Activated CD4-positive, alpha-beta T cell treated with anti-CD3 and anti-CD28 coated beads, Interleukin-2, amount 50 U/mL, for 24 hours (primary cell): ENCODE measurements around the gene GPC5.

Source experiments
- DNase-seq, 2 donors: peaks; one replicate each; pipeline ENCODE4 v3.0.0-alpha.2; 2020; ENCODE audit warnings: low read depth in 1 of 2, low spot score in 1 of 2

Gene GPC5

DNA sequence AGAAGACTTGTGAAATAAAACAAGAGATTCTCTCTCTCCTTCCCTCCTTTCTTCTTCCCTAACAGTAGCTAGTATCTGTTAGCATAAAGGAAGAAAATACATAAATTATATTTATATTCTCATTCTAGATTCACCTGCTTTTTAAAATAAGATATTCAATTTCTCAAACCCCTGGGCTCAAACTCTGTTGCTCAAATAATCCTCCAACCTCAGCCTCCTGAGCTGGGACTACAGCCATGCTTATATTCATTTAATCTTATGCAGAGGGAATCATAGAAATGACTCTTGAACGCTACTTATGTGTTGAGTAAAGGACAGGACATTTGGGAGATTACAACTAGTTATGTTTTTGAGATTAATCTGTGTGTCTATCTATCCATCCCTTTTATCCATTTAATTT is 56.2 kb downstream of the GPC5 start:
- no peak for DNase-seq

- DNase-seq: no peak
Observed at GRCh38 chr13:91456837-91457236, 58.4 kb downstream of the GPC5 start.

DNA sequence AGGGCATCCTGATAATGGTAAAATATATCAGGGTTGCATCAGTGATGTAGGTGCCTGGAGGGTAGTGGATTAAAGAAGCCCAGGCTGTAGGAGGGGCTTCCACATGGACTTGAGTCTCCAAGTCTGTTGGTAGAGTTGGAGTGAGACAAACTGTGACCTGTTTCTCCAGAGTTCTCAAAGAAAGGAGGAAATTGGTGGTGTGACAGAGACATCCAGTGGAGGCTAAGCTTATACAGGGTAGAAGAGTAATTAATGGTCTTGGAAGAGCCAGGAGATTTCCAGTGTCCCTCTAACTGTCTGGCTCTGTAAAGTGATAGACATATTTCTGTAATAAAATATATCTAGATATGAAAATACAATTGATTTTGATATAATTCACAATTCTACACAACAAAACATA is 61.1 kb downstream of the GPC5 start:
- no peak for DNase-seq

GRCh38 chr13:91464336-91464735 is 65.9 kb downstream of the GPC5 start:
- DNase-seq: no peak

DNA sequence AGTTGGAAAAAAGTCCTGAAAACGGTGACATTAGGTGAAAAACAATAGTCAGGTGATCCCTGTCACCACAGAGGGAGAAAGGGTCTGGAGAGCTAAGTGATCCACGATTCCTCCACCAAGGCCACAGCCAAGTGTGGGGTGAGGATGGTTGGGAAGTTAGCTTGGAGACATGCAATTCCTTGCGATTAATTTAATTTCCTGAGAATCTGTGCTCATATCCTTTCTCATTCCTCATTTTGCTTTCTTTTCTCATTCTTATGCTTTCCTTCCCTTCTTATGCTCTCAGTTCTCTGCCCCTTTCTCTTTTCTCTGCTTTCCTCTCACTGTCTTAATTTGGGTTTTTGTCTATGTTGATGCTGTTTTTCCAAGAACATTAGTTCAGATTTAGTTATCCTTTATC is 68.8 kb downstream of the GPC5 start:
- DNase-seq: no peak

DNA sequence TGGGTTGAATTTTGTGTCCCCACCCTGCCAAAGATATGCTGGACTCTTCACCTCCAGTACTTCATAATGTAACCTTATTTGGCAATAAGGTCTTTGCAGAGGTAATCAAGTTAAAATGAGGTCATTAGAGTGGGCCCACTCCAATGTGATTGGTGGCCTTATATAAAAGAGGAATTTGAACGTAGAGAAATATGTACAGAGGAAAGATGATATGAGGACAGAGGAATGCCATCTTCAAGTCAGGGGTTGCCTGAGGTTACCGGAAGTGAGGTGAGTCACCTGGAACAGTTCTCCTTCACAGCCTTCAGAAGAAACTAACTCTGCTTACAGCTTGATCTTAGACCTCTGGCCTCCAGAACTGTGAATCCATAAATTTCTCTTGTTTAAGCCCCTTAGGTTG is 69.9 kb downstream of the GPC5 start:
- DNase-seq: no peak

DNA sequence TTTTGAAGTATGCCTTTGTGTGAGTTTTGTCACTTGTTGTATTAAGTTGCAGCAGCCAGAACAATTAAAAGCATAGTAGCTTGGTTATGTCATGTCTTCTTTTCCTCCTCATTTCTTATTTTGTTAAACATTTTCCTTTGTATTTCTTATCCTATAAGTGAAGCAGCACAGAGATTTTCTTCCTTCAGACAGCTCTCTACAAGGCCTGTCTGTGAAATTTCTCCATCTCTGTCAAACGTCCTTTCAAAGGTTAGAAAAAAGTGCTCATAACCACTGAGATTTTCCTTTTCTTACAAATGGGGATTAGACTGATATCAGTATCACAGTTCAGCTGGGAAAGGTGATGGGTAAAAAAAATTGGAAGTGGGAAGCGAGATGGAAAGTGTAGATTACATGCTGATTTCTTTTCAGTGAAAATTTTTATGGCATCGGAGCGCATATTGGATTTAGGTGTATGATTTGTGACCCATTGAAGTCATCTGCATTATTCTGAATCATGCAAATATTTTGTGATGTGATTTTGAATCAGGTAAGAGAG is 71.7 kb downstream of the GPC5 start:
- no peak for DNase-seq

GRCh38 chr13:91470681-91471080 is 72.3 kb downstream of the GPC5 start:
- DNase-seq: no peak

- no peak for DNase-seq
Observed at GRCh38 chr13:91482427-91482826, 84.0 kb downstream of the GPC5 start.

DNA sequence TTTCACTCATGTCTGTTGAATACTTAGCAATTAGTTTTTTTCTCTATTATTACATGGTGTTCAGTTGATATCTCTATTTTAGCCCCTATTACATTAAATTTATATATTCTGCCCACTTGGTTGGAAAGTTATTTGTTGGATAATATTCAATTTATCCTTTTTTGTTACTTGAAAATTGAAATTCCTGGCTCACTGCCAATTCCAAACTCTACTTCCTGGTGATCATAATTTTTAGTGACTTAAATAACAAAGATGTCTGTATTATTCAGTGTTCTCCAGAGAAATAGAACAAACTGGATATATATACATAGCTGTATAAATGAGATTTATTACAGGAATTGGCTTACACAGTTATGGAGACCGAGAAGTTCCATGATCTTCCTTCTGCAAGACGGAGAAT is 93.6 kb downstream of the GPC5 start:
- no peak for DNase-seq

DNA sequence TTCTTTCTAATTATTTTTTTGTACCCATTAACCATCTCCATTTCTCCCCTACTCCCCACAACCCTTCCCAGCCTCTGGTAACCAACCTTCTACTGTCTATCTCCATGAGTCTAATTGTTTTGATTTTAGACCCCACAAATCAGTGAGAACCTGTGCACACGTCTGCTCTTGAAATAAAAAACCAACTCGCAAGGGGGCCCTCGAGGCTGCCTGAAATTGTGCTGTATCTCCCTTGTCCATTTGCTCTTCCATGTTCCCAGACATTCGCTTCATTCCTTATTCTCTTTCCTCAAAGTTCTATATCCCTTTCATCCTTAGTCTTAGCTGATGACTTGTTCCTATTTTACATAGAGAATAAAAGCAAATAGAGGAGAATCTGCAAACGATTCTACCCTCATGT is 95.0 kb downstream of the GPC5 start:
- no peak for DNase-seq

- no peak for DNase-seq
Observed at GRCh38 chr13:91498298-91498697, 99.9 kb downstream of the GPC5 start.

DNA sequence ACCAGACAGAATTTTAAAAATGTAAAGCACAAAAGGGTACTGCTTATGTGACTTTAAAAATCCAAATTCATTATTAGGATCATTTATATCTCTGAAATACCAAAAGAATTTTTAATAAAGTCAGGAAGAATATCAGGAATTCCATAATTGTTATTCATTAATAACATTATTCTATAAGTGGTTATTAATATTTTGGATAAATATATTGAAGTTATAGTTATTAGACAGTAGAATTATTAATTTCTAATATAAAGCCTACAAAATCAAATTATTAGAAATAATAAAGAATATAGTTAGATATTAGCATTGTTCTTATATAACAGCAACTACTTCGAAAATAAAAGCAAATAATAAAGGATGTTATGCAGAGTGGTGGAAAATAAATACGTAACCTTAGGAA is 105.8 kb downstream of the GPC5 start:
- no peak for DNase-seq

GRCh38 chr13:91506759-91507158 is 108.3 kb downstream of the GPC5 start:
- no peak for DNase-seq

- no peak for DNase-seq
Observed at GRCh38 chr13:91510058-91510457, 111.6 kb downstream of the GPC5 start.

GRCh38 chr13:91513790-91514189 is 115.4 kb downstream of the GPC5 start:
- DNase-seq: no peak

DNA sequence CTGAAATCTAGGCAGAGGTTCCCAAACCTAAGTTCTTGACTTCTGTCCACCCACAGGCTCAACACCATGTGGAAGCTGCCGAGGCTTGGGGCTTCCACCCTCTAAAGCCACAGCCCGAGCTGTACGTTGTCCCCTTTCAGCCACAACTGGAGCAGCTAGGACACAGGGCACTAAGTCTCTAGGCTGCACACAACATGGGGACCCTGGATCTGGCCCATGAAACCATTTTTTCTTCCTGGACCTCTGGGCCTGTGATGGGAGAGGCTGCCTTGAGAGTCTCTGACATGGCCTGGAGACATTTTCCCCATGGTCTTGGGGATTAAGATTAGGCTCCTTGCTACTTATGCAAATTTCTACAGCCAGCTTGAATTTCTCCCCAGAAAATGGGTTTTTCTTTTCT is 118.4 kb downstream of the GPC5 start:
- DNase-seq: no peak

DNA sequence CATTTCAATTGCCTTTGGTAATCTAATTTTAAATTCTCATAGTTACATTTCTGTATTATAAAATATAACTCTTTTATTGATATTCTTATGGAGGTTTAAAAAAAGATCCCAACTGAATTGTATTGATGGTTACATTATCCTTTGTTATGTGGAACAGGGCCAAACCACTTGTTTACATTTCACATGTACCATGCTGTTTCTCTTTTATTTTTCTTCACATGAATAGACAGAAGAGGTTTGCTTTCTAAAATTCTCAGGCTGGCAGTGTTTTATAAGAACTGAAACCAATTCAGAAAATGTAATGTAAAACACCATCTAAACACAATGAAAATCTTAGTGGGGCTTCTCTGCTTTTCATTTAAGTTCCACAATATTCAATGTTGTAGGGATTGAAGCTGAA is 122.5 kb downstream of the GPC5 start:
- DNase-seq: no peak

DNA sequence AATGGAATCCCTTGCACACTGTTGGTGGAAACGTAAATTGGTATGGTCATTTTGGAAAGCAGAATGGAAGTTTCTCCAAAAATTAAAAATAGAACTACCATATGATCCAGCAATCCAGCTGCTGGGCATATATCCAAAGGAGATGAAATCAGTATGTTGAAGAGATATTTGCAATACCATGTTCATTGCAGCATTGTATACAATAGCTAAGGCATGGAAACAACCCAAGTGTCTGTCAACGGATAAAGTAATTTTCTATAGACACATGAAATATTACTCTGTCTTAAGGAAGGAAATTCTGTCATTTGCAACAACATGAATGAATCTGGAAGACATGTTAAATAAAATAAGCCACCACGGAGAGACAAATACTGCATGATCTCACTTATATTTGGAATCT is 124.7 kb downstream of the GPC5 start:
- no peak for DNase-seq

DNA sequence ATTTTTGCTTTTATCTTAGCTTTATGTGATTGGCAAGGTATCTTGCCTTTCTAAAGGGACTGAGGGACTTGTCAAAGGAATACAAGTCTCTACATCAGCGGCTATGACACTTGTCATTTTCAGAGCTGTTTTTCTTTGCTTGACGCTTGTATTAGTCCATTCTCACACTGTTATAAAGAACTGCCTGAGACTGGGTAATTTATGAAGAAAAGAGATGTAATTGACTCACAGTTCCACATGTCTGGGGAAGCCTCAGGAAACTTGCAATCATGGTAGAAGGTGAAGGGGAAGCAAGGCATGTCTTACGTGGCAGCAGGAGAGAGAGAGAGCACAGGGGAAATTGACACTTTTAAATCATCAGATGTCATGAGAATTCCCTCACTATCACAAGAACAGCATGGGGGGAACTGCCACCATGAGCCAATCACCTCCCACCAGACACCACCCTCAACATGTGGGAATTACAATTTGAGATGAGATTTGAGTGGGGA is 128.2 kb downstream of the GPC5 start:
- no peak for DNase-seq

GRCh38 chr13:91529739-91530482 is 131.5 kb downstream of the GPC5 start:
- no peak for DNase-seq

DNA sequence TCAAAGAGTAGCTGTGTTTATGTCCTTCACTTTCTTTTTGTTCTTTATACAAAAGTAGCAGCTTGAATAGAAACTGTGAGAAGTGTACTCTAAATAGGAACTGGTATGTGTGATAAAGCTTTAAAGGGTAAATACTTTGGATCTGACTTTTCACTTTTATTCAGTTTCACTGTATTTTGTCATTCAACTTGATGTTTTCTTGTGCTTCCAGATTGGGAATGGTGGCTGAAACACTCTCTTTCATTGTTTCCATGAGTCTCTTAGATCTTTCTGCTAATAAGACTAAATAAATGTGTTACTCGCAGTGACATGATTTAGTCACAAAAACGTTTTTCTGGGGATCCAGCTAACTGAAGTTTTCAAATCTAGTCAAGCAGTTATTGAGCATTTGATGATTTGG is 133.2 kb downstream of the GPC5 start:
- no peak for DNase-seq

GRCh38 chr13:91533354-91533753 is 134.9 kb downstream of the GPC5 start:
- no peak for DNase-seq
